Subcutaneous adipose tissue (tissue), 4 donors: ENCODE results near the gene GALNT5. TPM values are rescaled to one million over a fixed set of nuclear protein-coding genes. Genes with fewer than 3 reads are reported as not detected.

ENCODE experiments used
- total RNA-seq, 4 donors: library from RNA; depleted of rRNA; stranded (reverse); fragments of >200 nt; gene quantifications; one replicate each; pipeline ENCODE4 v1.1.0, GENCODE V29; 2016
- TF ChIP-seq, protein P1 (sequence below): fragments of 450-650 bp; IDR thresholded peaks from one replicate; pipeline ENCODE4 v1.5.1; 2016; ENCODE audit warnings: low read depth, mild to moderate bottlenecking, control low read depth, antibody characterized with exemption, moderate library complexity

Gene GALNT5
- total RNA-seq, 4 donors from 2014 or later, result under 0.01 to 0.17 (median 0.08) TPM

DNA sequence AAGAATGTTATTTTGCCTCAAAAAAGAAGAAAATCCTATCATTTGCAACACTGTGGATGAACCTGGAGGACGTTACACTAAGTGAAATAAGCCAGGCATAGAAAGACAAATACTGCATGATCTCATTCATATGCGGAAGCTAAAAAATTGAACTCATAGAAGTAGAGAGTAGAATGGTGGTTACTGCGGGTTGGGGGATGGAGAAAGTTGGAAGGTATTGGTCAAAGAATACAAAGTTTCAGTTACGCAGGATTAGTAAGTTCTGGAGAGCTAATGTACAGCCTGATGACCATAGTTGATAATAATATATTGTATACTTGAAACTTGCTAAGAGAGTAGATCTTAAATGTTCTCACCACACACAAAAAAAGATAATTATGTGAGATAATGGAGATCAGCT lies 5.0 kb upstream of the GALNT5 start:
- TF ChIP-seq, protein P1, sequence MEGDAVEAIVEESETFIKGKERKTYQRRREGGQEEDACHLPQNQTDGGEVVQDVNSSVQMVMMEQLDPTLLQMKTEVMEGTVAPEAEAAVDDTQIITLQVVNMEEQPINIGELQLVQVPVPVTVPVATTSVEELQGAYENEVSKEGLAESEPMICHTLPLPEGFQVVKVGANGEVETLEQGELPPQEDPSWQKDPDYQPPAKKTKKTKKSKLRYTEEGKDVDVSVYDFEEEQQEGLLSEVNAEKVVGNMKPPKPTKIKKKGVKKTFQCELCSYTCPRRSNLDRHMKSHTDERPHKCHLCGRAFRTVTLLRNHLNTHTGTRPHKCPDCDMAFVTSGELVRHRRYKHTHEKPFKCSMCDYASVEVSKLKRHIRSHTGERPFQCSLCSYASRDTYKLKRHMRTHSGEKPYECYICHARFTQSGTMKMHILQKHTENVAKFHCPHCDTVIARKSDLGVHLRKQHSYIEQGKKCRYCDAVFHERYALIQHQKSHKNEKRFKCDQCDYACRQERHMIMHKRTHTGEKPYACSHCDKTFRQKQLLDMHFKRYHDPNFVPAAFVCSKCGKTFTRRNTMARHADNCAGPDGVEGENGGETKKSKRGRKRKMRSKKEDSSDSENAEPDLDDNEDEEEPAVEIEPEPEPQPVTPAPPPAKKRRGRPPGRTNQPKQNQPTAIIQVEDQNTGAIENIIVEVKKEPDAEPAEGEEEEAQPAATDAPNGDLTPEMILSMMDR, result no peak

DNA sequence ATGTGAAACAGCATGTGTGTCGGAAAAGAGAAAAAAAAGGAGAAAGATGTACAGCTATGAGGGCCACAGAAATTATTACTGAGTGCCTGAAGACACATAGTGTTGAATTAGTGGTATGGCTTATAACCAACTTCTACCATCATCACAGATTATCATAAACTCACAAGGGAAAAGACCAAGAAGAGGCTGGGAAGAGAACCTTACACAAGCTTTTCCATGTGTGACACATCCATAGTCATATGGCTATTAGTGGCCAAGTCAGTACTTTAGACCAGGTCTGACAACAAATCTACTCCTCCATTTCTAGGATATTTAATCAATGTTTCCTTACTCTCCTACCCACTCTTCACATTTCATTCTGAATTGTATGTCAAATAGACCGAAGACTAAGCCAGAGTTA lies 3.5 kb upstream of the GALNT5 start:
- TF ChIP-seq, protein P1, result no peak

DNA sequence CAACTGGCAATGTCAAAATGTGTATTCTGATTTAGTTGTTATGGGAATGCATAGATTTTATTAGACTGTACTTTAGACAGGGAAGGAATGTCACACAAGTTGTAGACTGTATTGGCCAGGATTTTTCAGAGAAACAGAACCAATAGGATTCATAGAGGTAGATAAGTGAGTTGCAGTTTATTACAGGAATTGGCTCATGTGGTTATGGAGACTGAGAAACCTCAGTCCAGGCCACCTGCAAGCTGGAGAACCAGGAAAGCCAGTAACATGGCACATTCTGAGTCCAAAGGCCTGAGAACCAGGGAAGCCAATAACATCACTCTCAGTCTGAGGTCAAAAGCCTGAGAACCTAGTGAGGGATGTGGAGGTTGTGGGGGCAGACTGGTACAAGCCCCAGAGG lies 1.8 kb upstream of the GALNT5 start:
- TF ChIP-seq, protein P1, result no peak

DNA sequence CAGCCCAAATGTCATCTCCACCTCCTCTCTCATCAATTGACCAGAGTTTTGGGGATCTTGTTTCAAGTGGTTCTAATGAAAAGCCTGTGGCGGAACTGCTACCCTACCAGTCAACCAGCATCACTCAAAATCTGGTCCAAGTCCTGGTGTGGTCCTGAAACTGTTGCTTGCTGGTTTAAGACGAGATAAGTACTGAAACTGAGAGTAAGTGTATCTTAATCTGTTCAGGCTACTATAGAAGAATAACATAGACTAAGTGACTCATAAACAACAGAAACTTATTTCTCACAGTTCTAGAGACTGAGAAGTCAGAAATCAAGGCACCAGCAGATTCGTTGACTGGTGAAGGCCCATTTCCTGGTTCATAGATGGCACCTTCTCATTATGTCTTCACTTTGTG lies 879 bp upstream of the GALNT5 start:
- TF ChIP-seq, protein P1, result no peak

DNA sequence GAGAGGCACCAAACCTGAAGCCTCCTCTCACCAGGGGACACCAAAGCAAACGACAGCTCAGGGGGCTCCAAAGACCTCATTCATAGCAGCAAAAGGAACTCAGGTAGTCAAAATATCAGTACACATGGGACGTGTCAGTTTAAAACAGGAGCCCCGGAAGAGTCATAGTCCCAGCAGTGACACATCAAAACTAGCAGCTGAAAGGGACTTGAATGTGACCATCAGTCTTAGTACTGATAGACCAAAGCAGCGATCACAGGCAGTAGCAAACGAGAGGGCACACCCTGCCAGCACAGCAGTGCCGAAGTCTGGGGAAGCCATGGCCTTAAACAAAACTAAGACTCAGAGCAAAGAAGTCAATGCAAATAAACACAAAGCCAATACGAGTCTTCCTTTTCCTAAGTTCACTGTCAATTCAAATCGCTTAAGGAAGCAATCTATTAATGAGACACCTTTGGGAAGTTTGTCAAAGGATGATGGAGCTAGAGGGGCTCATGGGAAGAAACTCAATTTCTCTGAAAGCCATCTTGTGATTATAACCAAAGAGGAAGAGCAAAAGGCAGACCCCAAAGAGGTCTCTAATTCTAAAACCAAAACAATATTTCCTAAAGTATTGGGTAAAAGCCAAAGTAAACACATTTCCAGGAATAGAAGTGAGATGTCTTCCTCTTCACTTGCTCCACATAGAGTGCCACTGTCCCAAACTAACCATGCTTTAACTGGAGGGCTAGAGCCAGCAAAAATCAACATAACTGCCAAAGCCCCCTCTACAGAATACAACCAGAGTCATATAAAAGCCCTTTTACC lies 1.2 kb downstream of the GALNT5 start:
- TF ChIP-seq, protein P1, result no peak

DNA sequence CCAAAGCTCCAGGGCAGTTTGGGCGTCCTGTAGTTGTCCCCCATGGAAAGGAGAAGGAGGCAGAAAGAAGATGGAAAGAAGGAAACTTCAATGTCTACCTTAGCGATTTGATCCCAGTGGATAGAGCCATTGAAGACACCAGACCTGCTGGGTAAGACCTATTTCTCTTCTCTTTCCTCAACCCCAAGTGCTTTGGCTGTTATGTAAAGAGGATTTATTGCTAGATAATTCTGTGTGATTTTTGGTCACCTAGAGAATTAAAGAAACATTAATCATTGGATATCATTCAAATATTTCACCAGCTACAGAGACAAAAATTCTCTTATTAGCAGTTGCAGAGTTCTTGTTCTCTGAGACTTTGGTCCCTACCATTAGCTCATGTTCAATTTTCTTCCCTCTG lies 1.9 kb downstream of the GALNT5 start:
- TF ChIP-seq, protein P1, result no peak

DNA sequence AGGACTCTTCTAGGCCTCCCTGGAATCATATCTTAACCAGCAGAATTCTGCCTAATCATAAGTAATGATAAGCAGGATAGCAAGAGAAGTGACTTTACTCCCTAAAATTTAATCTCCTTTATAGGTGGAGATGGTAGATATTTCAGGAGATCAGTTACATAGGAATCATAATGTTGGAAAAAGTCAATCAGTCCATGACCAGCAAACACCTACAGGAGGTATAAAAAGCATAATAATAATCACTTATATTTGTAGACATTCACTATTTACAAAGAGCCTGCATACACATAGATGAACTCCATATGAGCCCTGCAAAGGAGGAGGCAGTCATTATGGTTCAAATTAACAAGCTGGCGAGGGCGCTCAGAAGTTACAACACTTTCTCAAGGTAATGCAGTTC lies 2.5 kb downstream of the GALNT5 start:
- TF ChIP-seq, protein P1, result no peak
